ENCODE results near the gene TBC1D22B.

The TBC1D22B gene

GRCh38 chr6:37258405-37259105 is 983 bp downstream of the TBC1D22B start:
- Histone ChIP-seq H3K4me1 (ENCODE audit: control insufficient read depth, insufficient read depth, low read length) (no peaks in the 10 kb centered on the region), H3K9ac (ENCODE audit: low read depth, low read length) (peak overlapping the region; percentile 89), H3K27me3 (ENCODE audit: control insufficient read depth, insufficient read depth, low read length) (peaks cover 8% of the 10 kb centered on the region), H3K36me3 (ENCODE audit: control insufficient read depth, insufficient read depth, low read length) (no peaks in the 10 kb centered on the region), H3K9me3 (ENCODE audit: control insufficient read depth, insufficient read depth, low read length) (no peaks in the 10 kb centered on the region), H3K4me3 (ENCODE audit: low read depth, low read length) (peak overlapping the region; percentile 99)

DNA sequence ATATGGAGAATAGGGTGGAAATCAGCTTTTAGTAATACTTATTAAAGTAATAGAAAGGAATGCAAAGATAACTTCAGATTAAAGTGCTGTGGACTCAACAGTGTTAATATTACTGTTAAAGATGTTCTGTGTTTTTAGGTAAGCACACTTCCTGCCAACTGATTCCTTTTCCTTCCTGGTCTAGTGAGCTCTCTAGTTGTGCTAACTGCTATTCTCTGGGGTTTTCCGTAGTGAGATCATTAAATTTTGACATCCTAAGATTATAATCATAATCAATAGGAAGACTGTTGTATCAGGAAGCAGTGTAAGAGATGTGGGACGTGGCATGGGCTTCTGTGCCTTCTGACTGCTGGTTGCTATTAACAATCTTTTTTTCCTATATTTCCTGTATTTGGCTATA is 1.6 kb downstream of the TBC1D22B start:
- Histone ChIP-seq H3K4me3 (ENCODE audit: low read depth, low read length) (peak overlapping the region; percentile 99), H3K4me1 (ENCODE audit: control insufficient read depth, insufficient read depth, low read length) (no peaks in the 10 kb centered on the region), H3K9ac (ENCODE audit: low read depth, low read length) (no peak overlapping the region)

GRCh38 chr6:37260040-37260439 is 2.5 kb downstream of the TBC1D22B start:
- H3K27me3 ChIP-seq (ENCODE audit: control insufficient read depth, insufficient read depth, low read length): peaks cover 8% of the 10 kb centered on the region
- H3K4me3 ChIP-seq (ENCODE audit: low read depth, low read length): no peak overlapping the region
- H3K36me3 ChIP-seq (ENCODE audit: control insufficient read depth, insufficient read depth, low read length): no peaks in the 10 kb centered on the region
- no peaks in the 10 kb centered on the region for H3K9me3 ChIP-seq (ENCODE audit: control insufficient read depth, insufficient read depth, low read length)
- H3K4me1 ChIP-seq (ENCODE audit: control insufficient read depth, insufficient read depth, low read length): peaks cover 6% of the 10 kb centered on the region
- H3K9ac ChIP-seq (ENCODE audit: low read depth, low read length): no peak overlapping the region

More for the DNA sequence above, 1.6 kb downstream of the TBC1D22B start:
- Histone ChIP-seq H3K9me3 (ENCODE audit: control insufficient read depth, insufficient read depth, low read length) (no peaks in the 10 kb centered on the region), H3K27me3 (ENCODE audit: control insufficient read depth, insufficient read depth, low read length) (peaks cover 8% of the 10 kb centered on the region), H3K36me3 (ENCODE audit: control insufficient read depth, insufficient read depth, low read length) (no peaks in the 10 kb centered on the region)

- Histone ChIP-seq H3K9ac (ENCODE audit: low read depth, low read length) (no peak overlapping the region), H3K4me1 (ENCODE audit: control insufficient read depth, insufficient read depth, low read length) (peaks cover 10% of the 10 kb centered on the region), H3K36me3 (ENCODE audit: control insufficient read depth, insufficient read depth, low read length) (no peaks in the 10 kb centered on the region), H3K4me3 (ENCODE audit: low read depth, low read length) (no peak overlapping the region), H3K9me3 (ENCODE audit: control insufficient read depth, insufficient read depth, low read length) (no peaks in the 10 kb centered on the region), H3K27me3 (ENCODE audit: control insufficient read depth, insufficient read depth, low read length) (peaks cover 8% of the 10 kb centered on the region)
Observed at GRCh38 chr6:37260444-37260843, 2.9 kb downstream of the TBC1D22B start.

- peaks cover 17% of the 10 kb centered on the region for H3K4me1 ChIP-seq (ENCODE audit: control insufficient read depth, insufficient read depth, low read length)
- H3K9me3 ChIP-seq (ENCODE audit: control insufficient read depth, insufficient read depth, low read length): no peaks in the 10 kb centered on the region
- H3K4me3 ChIP-seq (ENCODE audit: low read depth, low read length): no peak overlapping the region
- no peaks in the 10 kb centered on the region for H3K36me3 ChIP-seq (ENCODE audit: control insufficient read depth, insufficient read depth, low read length)
- H3K27me3 ChIP-seq (ENCODE audit: control insufficient read depth, insufficient read depth, low read length): peaks cover 3% of the 10 kb centered on the region
- no peak overlapping the region for H3K9ac ChIP-seq (ENCODE audit: low read depth, low read length)
Observed at GRCh38 chr6:37261198-37261597, 3.6 kb downstream of the TBC1D22B start.

DNA sequence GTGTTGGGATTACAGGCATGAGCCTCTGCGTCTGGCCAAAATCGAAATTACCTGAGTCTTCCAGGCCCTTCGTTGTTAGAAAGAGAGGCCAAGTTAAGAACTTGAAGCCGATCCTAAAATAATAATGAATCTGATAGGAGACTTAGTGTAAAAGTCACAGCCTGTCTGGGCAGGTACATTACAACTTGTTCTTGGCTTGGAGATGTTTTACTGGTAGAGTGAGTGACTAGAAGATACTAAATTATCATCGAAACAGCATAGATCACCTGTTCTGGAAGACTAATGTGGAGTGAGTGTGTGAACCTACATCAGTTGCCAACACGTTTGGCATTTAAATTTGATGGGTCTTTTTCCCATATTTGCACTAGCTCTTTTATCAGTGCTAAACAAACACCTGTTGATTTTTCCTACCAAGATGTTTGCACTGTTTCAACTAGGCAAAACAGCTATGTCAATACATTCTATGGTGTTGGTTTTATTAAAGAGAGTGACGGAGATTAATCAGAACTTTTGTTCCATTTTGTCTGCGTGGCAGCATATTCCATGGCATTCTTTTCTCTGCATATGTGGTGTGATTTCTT is 5.0 kb downstream of the TBC1D22B start:
- Histone ChIP-seq H3K27me3 (ENCODE audit: control insufficient read depth, insufficient read depth, low read length) (no peaks in the 10 kb centered on the region), H3K4me3 (ENCODE audit: low read depth, low read length) (no peak overlapping the region), H3K9me3 (ENCODE audit: control insufficient read depth, insufficient read depth, low read length) (no peaks in the 10 kb centered on the region), H3K4me1 (ENCODE audit: control insufficient read depth, insufficient read depth, low read length) (peaks cover 18% of the 10 kb centered on the region), H3K36me3 (ENCODE audit: control insufficient read depth, insufficient read depth, low read length) (no peaks in the 10 kb centered on the region), H3K9ac (ENCODE audit: low read depth, low read length) (no peak overlapping the region)

- Histone ChIP-seq H3K27me3 (ENCODE audit: control insufficient read depth, insufficient read depth, low read length) (no peaks in the 10 kb centered on the region), H3K4me1 (ENCODE audit: control insufficient read depth, insufficient read depth, low read length) (peaks cover 23% of the 10 kb centered on the region)
Observed at GRCh38 chr6:37265001-37265400, 7.4 kb downstream of the TBC1D22B start.

GRCh38 chr6:37265860-37266259 is 8.3 kb downstream of the TBC1D22B start:
- Histone ChIP-seq H3K9ac (ENCODE audit: low read depth, low read length) (no peak overlapping the region), H3K4me3 (ENCODE audit: low read depth, low read length) (no peak overlapping the region), H3K27me3 (ENCODE audit: control insufficient read depth, insufficient read depth, low read length) (no peaks in the 10 kb centered on the region), H3K4me1 (ENCODE audit: control insufficient read depth, insufficient read depth, low read length) (peaks cover 23% of the 10 kb centered on the region), H3K36me3 (ENCODE audit: control insufficient read depth, insufficient read depth, low read length) (no peaks in the 10 kb centered on the region), H3K9me3 (ENCODE audit: control insufficient read depth, insufficient read depth, low read length) (no peaks in the 10 kb centered on the region)

More at GRCh38 chr6:37265001-37265400, 7.4 kb downstream of the TBC1D22B start:
- H3K36me3 ChIP-seq (ENCODE audit: control insufficient read depth, insufficient read depth, low read length): no peaks in the 10 kb centered on the region
- H3K9me3 ChIP-seq (ENCODE audit: control insufficient read depth, insufficient read depth, low read length): no peaks in the 10 kb centered on the region
- H3K9ac ChIP-seq (ENCODE audit: low read depth, low read length): peak overlapping the region; percentile 28
- H3K4me3 ChIP-seq (ENCODE audit: low read depth, low read length): no peak overlapping the region

GRCh38 chr6:37269105-37269504 is 11.5 kb downstream of the TBC1D22B start:
- Histone ChIP-seq H3K9ac (ENCODE audit: low read depth, low read length) (no peak overlapping the region), H3K9me3 (ENCODE audit: control insufficient read depth, insufficient read depth, low read length) (no peaks in the 10 kb centered on the region), H3K27me3 (ENCODE audit: control insufficient read depth, insufficient read depth, low read length) (no peaks in the 10 kb centered on the region), H3K4me1 (ENCODE audit: control insufficient read depth, insufficient read depth, low read length) (peaks cover 25% of the 10 kb centered on the region), H3K4me3 (ENCODE audit: low read depth, low read length) (no peak overlapping the region), H3K36me3 (ENCODE audit: control insufficient read depth, insufficient read depth, low read length) (no peaks in the 10 kb centered on the region)

GRCh38 chr6:37272834-37273566 is 15.4 kb downstream of the TBC1D22B start:
- Histone ChIP-seq H3K9ac (ENCODE audit: low read depth, low read length) (no peak overlapping the region), H3K4me1 (ENCODE audit: control insufficient read depth, insufficient read depth, low read length) (peaks cover 2% of the 10 kb centered on the region), H3K27me3 (ENCODE audit: control insufficient read depth, insufficient read depth, low read length) (no peaks in the 10 kb centered on the region), H3K36me3 (ENCODE audit: control insufficient read depth, insufficient read depth, low read length) (no peaks in the 10 kb centered on the region), H3K9me3 (ENCODE audit: control insufficient read depth, insufficient read depth, low read length) (no peaks in the 10 kb centered on the region), H3K4me3 (ENCODE audit: low read depth, low read length) (no peak overlapping the region)

GRCh38 chr6:37273690-37274089 is 16.1 kb downstream of the TBC1D22B start:
- H3K36me3 ChIP-seq (ENCODE audit: control insufficient read depth, insufficient read depth, low read length): no peaks in the 10 kb centered on the region
- no peak overlapping the region for H3K4me3 ChIP-seq (ENCODE audit: low read depth, low read length)
- H3K9me3 ChIP-seq (ENCODE audit: control insufficient read depth, insufficient read depth, low read length): no peaks in the 10 kb centered on the region
- no peak overlapping the region for H3K9ac ChIP-seq (ENCODE audit: low read depth, low read length)
- H3K4me1 ChIP-seq (ENCODE audit: control insufficient read depth, insufficient read depth, low read length): peaks cover 2% of the 10 kb centered on the region
- no peaks in the 10 kb centered on the region for H3K27me3 ChIP-seq (ENCODE audit: control insufficient read depth, insufficient read depth, low read length)

DNA sequence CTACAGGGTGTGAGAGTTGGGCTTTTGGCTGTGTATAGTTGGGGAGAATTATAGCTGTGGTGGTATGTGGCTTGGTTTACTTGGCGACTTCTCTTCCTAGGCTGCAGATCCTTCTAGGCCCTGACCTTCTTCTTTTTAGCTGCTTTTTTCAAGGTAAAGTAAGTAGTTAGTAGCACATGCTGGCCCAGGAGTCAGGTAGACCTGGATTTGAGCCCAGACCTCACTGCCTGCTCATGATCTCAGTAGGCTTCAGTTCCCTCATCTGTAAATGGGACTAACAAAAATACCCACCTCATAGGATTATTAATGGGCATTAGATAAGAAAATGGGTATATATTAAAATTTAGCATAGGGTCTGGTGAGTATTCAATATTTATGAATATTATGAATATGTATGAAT is 17.8 kb downstream of the TBC1D22B start:
- Histone ChIP-seq H3K4me1 (ENCODE audit: control insufficient read depth, insufficient read depth, low read length) (peaks cover 2% of the 10 kb centered on the region), H3K9ac (ENCODE audit: low read depth, low read length) (no peak overlapping the region), H3K4me3 (ENCODE audit: low read depth, low read length) (no peak overlapping the region)

More for the DNA sequence above, 17.8 kb downstream of the TBC1D22B start:
- H3K27me3 ChIP-seq (ENCODE audit: control insufficient read depth, insufficient read depth, low read length): no peaks in the 10 kb centered on the region
- H3K36me3 ChIP-seq (ENCODE audit: control insufficient read depth, insufficient read depth, low read length): peaks cover 11% of the 10 kb centered on the region
- no peaks in the 10 kb centered on the region for H3K9me3 ChIP-seq (ENCODE audit: control insufficient read depth, insufficient read depth, low read length)
